ENCODE measurements around the gene CYP2A13.

Gene CYP2A13

GRCh38 chr19:41083516-41083915, 4.7 kb upstream of the CYP2A13 start:
- H3K4me3 ChIP-seq (ENCODE audit: low read depth, low read length), result no peak overlapping the region
- DNase-seq (ENCODE audit: low read depth), result no peak
- no peak for TF ChIP-seq CTCF (IDR thresholded peaks at IDR 0.05; ENCODE audit: low read depth, low read length, missing control alignments)
- in situ Hi-C loops (cut with HindIII; ENCODE audit: low sequenced_read_pairs), result no loop called here

- DNase-seq (ENCODE audit: low read depth), result no peak
- in situ Hi-C loops (cut with HindIII; ENCODE audit: low sequenced_read_pairs), result no loop called here
- no peak overlapping the region for H3K4me3 ChIP-seq (ENCODE audit: low read depth, low read length)
- no peak for TF ChIP-seq CTCF (IDR thresholded peaks at IDR 0.05; ENCODE audit: low read depth, low read length, missing control alignments)
Observed at GRCh38 chr19:41085748-41086415, 2.4 kb upstream of the CYP2A13 start.

GRCh38 chr19:41089959-41090358, 1.7 kb downstream of the CYP2A13 start:
- in situ Hi-C loops (cut with HindIII; ENCODE audit: low sequenced_read_pairs), result no loop called here
- DNase-seq (ENCODE audit: low read depth), result no peak
- no peak overlapping the region for H3K4me3 ChIP-seq (ENCODE audit: low read depth, low read length)
- TF ChIP-seq CTCF (IDR thresholded peaks at IDR 0.05; ENCODE audit: low read depth, low read length, missing control alignments), result no peak

- TF ChIP-seq CTCF (IDR thresholded peaks at IDR 0.05; ENCODE audit: low read depth, low read length, missing control alignments), result no peak
- in situ Hi-C loops (cut with HindIII; ENCODE audit: low sequenced_read_pairs), result no loop called here
- no peak for DNase-seq (ENCODE audit: low read depth)
- H3K4me3 ChIP-seq (ENCODE audit: low read depth, low read length), result no peak overlapping the region
Observed at GRCh38 chr19:41095703-41096102, 7.5 kb downstream of the CYP2A13 start.

- TF ChIP-seq CTCF (IDR thresholded peaks at IDR 0.05; ENCODE audit: low read depth, low read length, missing control alignments), result no peak
- in situ Hi-C loops (cut with HindIII; ENCODE audit: low sequenced_read_pairs), result no loop called here
Observed at GRCh38 chr19:41096353-41096752, 8.1 kb downstream of the CYP2A13 start.

GRCh38 chr19:41097302-41097701, 9.1 kb downstream of the CYP2A13 start:
- no peak overlapping the region for H3K4me3 ChIP-seq (ENCODE audit: low read depth, low read length)
- DNase-seq (ENCODE audit: low read depth), result no peak
- no peak for TF ChIP-seq CTCF (IDR thresholded peaks at IDR 0.05; ENCODE audit: low read depth, low read length, missing control alignments)
- in situ Hi-C loops (cut with HindIII; ENCODE audit: low sequenced_read_pairs), result no loop called here

More at GRCh38 chr19:41096353-41096752, 8.1 kb downstream of the CYP2A13 start:
- no peak overlapping the region for H3K4me3 ChIP-seq (ENCODE audit: low read depth, low read length)
- no peak for DNase-seq (ENCODE audit: low read depth)

Data from astrocyte of the cerebellum (primary cell).